GM18858 (cell line): ENCODE measurements around the gene UTS2.

Experiments used
- ATAC-seq: cut with Tn5 transposase; IDR thresholded peaks from one replicate; pipeline ENCODE4 v1.9.1; 2021; ENCODE audit not compliant: unreplicated experiment

The UTS2 gene

GRCh38 chr1:7863756-7864328 is 11.0 kb upstream of the UTS2 start:
- ATAC-seq = no peak

- no peak for ATAC-seq
Measured at GRCh38 chr1:7862211-7863060, 9.6 kb upstream of the UTS2 start.

- ATAC-seq = no peak
Measured at GRCh38 chr1:7861452-7861851, 8.6 kb upstream of the UTS2 start.

GRCh38 chr1:7860130-7860529 is 7.3 kb upstream of the UTS2 start:
- no peak for ATAC-seq

- no peak for ATAC-seq
Measured at GRCh38 chr1:7859406-7859805, 6.5 kb upstream of the UTS2 start.

GRCh38 chr1:7857985-7858384 is 5.1 kb upstream of the UTS2 start:
- no peak for ATAC-seq

GRCh38 chr1:7857000-7857399 is 4.1 kb upstream of the UTS2 start:
- no peak for ATAC-seq

GRCh38 chr1:7856345-7856744 is 3.5 kb upstream of the UTS2 start:
- no peak for ATAC-seq

GRCh38 chr1:7853684-7854026 is 790 bp upstream of the UTS2 start:
- no peak for ATAC-seq

- no peak for ATAC-seq
Measured at GRCh38 chr1:7850786-7851185, 2.1 kb downstream of the UTS2 start.

- no peak for ATAC-seq
Measured at GRCh38 chr1:7847599-7847998, 5.3 kb downstream of the UTS2 start.

GRCh38 chr1:7846656-7847055 is 6.2 kb downstream of the UTS2 start:
- ATAC-seq = no peak

GRCh38 chr1:7845761-7846160 is 7.1 kb downstream of the UTS2 start:
- no peak for ATAC-seq

GRCh38 chr1:7842517-7842916 is 10.3 kb downstream of the UTS2 start:
- no peak for ATAC-seq

GRCh38 chr1:7839526-7839925 is 13.3 kb downstream of the UTS2 start:
- ATAC-seq = no peak

GRCh38 chr1:7838714-7839113 is 14.2 kb downstream of the UTS2 start:
- no peak for ATAC-seq

GRCh38 chr1:7833035-7833434 is 19.8 kb downstream of the UTS2 start:
- ATAC-seq = no peak

- ATAC-seq = no peak
Measured at GRCh38 chr1:7831458-7831857, 21.4 kb downstream of the UTS2 start.

- ATAC-seq = no peak
Measured at GRCh38 chr1:7827126-7827955, 25.5 kb downstream of the UTS2 start.

GRCh38 chr1:7826363-7826762 is 26.5 kb downstream of the UTS2 start:
- no peak for ATAC-seq

GRCh38 chr1:7824701-7825100 is 28.2 kb downstream of the UTS2 start:
- no peak for ATAC-seq

GRCh38 chr1:7821282-7821681 is 31.6 kb downstream of the UTS2 start:
- ATAC-seq = no peak
